ENCODE measurements around the gene ALDH1B1.
A peak's percentile ranks its signal among the peaks of the same experiment; 100 is the strongest.
"Not testable (repeated sequence)": the region's sequence is repeated elsewhere in the genome, so short reads cannot be mapped to it uniquely, and the experiment has no call there.

The ALDH1B1 gene

GRCh38 chr9:38388283-38389223 is 3.9 kb upstream of the ALDH1B1 start:
- DNase-seq = peak; percentile 76

- DNase-seq = no peak
These were observed 3.2 kb upstream of the ALDH1B1 start for GRCh38 chr9:38389313-38389712.

GRCh38 chr9:38390442-38390841 is 2.1 kb upstream of the ALDH1B1 start:
- DNase-seq = peak; percentile 22

GRCh38 chr9:38390851-38391250 is 1.7 kb upstream of the ALDH1B1 start:
- DNase-seq = no peak

GRCh38 chr9:38391278-38392118 is 1.0 kb upstream of the ALDH1B1 start:
- DNase-seq = no peak

- DNase-seq = no peak
These were observed 760 bp downstream of the ALDH1B1 start for GRCh38 chr9:38393128-38393796.

- DNase-seq = no peak
These were observed 1.9 kb downstream of the ALDH1B1 start for GRCh38 chr9:38394416-38394815.

GRCh38 chr9:38395653-38396370 is 3.3 kb downstream of the ALDH1B1 start:
- no peak for DNase-seq

GRCh38 chr9:38396371-38396671 is 3.8 kb downstream of the ALDH1B1 start:
- no peak for DNase-seq

- not testable (repeated sequence) for DNase-seq
These were observed 6.7 kb downstream of the ALDH1B1 start for GRCh38 chr9:38399191-38399590.

GRCh38 chr9:38401994-38402393 is 9.5 kb downstream of the ALDH1B1 start:
- no peak for DNase-seq

GRCh38 chr9:38404314-38404713 is 11.8 kb downstream of the ALDH1B1 start:
- peak; percentile 60 for DNase-seq

- DNase-seq = no peak
These were observed 13.3 kb downstream of the ALDH1B1 start for GRCh38 chr9:38405785-38406184.

- DNase-seq = no peak
These were observed 14.1 kb downstream of the ALDH1B1 start for GRCh38 chr9:38406476-38407186.

GRCh38 chr9:38408719-38409118 is 16.2 kb downstream of the ALDH1B1 start:
- DNase-seq = no peak

GRCh38 chr9:38412751-38413150 is 20.2 kb downstream of the ALDH1B1 start:
- no peak for DNase-seq

- DNase-seq = no peak
These were observed 20.8 kb downstream of the ALDH1B1 start for GRCh38 chr9:38413283-38413682.

GRCh38 chr9:38414040-38414723 is 21.7 kb downstream of the ALDH1B1 start:
- no peak for DNase-seq

GRCh38 chr9:38415856-38416255 is 23.4 kb downstream of the ALDH1B1 start:
- DNase-seq = no peak

GRCh38 chr9:38416461-38416860 is 24.0 kb downstream of the ALDH1B1 start:
- no peak for DNase-seq
